GM19099 (cell line): ENCODE data around the gene BTBD9.

Source experiments
- POLR2A ChIP-seq: IDR thresholded peaks from 3 replicates; pipeline ENCODE4 v1.6.1; 2011; ENCODE audit warnings: low read depth; ENCODE audit not compliant: insufficient read length; ENCODE audit errors: extremely low read depth

The BTBD9 gene

GRCh38 chr6:38193481-38194281, 446.0 kb downstream of the BTBD9 start:
- TF ChIP-seq POLR2A: no peak

- TF ChIP-seq POLR2A: no peak
Observed at GRCh38 chr6:38193051-38193450, 446.7 kb downstream of the BTBD9 start.

DNA sequence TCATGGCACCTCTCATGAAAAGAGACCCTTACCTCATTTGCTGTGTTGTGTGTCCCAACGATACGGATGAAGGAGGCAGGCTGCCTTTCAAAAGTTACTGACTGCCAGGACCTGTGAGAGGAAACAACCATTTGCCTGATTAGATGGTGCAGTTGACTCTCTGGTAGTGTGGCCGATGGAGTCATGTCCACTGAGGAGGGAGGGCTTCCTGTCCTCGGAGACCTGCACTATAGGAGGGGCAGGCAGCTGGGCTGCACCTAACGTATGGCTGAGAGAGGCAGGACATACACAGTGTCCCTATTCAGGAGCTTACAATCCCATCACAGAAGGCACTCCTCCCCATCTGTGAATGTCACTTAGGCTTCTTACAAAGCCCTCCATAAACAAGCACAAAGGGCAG, 447.2 kb downstream of the BTBD9 start:
- TF ChIP-seq POLR2A: no peak

GRCh38 chr6:38192011-38192410, 447.7 kb downstream of the BTBD9 start:
- no peak for TF ChIP-seq POLR2A

DNA sequence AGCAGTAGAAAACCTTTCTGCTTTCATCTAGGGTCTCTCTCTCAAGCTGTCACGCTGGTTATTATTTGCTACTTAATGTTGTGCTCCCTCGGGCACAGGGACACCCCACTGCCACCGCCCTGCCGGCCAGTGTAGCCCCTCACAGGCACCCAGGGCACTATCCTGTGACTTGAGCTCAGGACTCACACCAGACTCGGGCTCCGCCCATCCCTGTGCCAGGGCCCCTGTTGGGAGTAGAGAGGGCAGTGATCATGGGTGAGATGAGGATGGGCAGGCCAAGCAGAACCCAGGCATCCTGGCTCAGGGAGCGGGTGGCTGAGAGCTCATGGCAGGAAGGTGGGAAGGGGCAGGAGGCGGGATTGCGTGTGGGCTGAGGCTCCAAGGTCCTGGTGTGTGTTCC, 448.3 kb downstream of the BTBD9 start:
- no peak for TF ChIP-seq POLR2A

DNA sequence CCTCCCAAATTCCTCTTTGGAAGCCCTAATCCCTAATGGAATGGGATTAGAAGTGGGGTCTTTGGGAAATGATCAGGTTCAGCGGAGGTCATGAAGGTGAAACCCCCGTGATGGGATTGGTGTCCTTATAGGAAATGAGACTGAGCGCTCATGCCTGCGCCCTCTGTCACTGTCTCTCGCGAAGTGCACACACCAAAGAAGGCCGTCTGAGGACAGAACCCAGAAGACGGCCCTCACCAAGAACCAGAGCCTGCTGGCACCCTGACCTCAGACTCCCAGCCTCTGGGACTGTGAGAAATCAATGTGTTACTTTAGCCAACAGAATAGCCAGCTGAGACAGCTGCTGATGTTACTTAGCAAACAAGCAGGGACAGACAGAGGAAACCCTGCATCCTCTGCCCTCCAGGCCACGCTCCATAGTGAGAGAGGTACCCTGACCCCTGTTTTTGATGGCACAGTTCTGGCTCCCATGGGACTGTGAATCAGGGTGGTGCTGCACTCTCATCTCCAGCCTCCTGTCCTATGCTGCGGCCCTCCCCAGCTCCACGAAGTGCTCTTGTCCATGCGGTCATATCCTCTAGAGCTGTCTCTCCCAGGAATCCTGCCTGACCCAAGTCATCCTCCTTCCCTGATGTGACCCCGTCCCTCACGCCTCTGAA, 450.9 kb downstream of the BTBD9 start:
- no peak for TF ChIP-seq POLR2A

DNA sequence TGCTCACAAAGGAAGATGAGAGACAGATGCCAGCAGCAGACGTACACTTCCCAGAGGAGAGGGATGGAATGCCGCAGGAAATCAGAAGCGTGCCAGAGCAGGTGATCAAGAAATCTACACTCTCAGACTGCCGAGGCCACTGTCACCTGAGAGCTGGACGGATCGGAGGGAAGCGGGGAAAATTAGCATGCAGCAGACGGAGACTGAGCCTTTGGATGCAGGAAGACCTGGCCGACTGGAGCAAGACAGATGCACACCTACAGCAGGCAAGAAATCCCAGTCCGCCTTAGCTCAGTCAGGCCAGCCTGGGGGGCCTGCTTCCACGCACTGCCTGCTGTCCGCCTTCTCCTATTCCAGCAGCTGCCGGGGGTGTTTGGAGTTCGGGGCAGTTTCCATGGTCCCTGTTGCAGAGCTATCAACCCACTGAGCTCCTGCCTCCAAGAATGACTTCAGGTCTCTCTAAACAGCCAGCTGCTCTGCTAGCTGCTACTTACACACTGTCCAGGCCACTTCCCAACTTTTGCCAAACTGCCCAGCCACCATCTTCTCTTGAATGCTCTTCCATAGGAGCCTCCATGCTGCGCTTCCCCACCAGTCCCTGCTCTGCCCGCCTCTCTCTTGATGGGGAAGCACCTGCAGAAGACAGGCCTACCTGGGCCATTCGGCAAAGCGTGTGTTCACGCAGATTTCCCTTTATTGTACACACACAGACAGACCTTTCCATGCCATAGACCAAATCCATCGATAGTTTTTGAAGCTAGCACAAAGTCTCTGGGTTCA, 451.7 kb downstream of the BTBD9 start:
- no peak for TF ChIP-seq POLR2A

- no peak for TF ChIP-seq POLR2A
Observed at GRCh38 chr6:38187325-38187724, 452.4 kb downstream of the BTBD9 start.

- no peak for TF ChIP-seq POLR2A
Observed at GRCh38 chr6:38185752-38186151, 454.0 kb downstream of the BTBD9 start.

- TF ChIP-seq POLR2A: no peak
Observed at GRCh38 chr6:38185244-38185643, 454.5 kb downstream of the BTBD9 start.

DNA sequence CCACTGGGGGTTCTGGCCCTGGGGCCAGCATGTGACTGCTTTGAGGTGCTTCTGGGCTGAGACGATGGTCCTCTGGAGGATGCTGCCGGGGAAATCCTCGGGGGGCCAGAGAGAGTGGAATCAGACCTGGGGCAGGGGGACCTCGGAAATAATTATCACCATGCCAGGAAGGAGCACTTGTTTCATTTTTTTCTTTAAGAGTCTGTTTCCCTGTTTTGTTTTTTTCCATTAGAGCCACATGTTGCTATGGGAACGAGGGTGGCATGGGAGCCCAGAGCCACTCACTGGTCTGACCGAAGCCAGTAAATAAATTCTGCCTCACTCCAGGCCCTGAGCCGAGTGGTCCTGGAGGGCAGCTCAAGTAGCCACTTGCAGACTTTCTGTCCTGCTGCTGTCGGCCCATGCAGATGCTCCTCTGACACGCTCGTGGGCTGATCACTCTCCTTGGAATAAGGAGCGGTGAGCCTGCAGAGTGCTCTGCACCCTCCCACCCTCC, 455.1 kb downstream of the BTBD9 start:
- no peak for TF ChIP-seq POLR2A

GRCh38 chr6:38183856-38184584, 455.7 kb downstream of the BTBD9 start:
- no peak for TF ChIP-seq POLR2A

DNA sequence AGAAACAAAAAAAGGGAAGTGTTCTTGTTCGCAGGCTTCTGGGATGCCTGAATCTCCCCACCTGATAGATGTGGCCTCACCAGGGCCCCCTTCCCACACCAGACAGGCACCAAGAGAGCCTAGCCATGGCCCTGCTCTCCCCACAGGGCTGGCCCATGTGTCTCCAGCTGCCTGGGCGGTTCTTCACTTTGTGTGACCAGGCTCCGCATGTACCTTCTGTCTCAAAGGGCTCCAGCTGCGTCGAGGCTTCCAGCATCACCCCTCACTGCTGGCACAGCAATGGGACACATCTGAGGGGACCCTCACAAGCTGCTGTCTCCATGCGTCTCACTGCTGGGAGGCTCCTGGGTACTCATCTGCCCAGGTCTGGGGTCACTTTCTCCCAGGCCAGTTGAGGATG, 457.3 kb downstream of the BTBD9 start:
- no peak for TF ChIP-seq POLR2A

DNA sequence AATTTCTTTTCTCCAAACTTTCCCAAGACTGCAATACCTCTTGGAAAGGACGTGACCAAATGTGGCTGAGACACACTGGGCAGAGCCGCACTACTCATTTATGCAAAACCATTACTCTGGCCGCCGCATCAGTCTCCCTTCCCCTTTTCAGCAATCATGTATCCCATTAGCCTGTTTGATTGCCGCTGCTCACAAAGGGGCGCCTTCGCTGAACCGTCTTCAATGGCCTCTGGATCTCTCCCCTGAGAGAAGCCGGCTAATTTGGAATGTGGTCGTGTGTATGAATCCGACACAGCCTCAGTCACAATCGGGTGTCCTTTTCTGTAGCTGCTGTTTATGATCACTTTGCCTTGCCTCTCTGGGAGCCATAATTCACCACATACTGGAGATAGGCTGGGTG, 459.1 kb downstream of the BTBD9 start:
- TF ChIP-seq POLR2A: no peak
